Endothelial cell of umbilical vein (primary cell): Measurements from ENCODE around the gene BLOC1S3. TPM values are rescaled to one million over a fixed set of nuclear protein-coding genes. Genes with fewer than 3 reads are reported as not detected.

ENCODE experiments used
- BruUV-seq: library from RNA; stranded (reverse); fragments of 400-500 nt; replicated peaks from 2 replicates; lab custom pipeline; 2021; lab: Mats Ljungman, UMichigan
- CTCF ChIA-PET: fragments of 300-600, 350-600 bp; sonication (Branson Sonifier 250); formaldehyde crosslinking; loops from one replicate; lab custom pipeline; 2021; ENCODE audit warnings: antibody characterized with exemption, inconsistent platforms; lab: Charles Lee
- POLR2A ChIA-PET: fragments of 300-600, 350-600 bp; sonication (Branson Sonifier 250); formaldehyde crosslinking; loops from one replicate; lab custom pipeline; 2021; ENCODE audit warnings: antibody characterized with exemption, inconsistent platforms; lab: Charles Lee
- DNase-seq: peaks from one replicate; pipeline ENCODE4 v3.0.0-alpha.2; 2011; ENCODE audit warnings: low read depth, low spot score
- FAIRE-seq: peaks from 2 replicates; lab custom pipeline; 2011; peaks lifted over from hg19 to GRCh38; lab: Jason Lieb, UNC
- H2AFZ ChIP-seq: 2 replicates; pipeline ENCODE4 v1.6.0; 2012; ENCODE audit warnings: low read depth, low read length, control low read depth, inconsistent platforms
- H3K27ac ChIP-seq: 2 replicates; pipeline ENCODE4 v1.5.1; 2011; ENCODE audit warnings: low read depth, mild to moderate bottlenecking, control low read depth, low read length, moderate library complexity; ENCODE audit not compliant: insufficient read depth
- H3K27me3 ChIP-seq, 2 experiments: 2 replicates each; pipeline versions ENCODE4 v1.6.0 to v1.6.1; 2011; ENCODE audit warnings: low read length in 2 of 2, mixed read lengths in 1 of 2; ENCODE audit not compliant: control insufficient read depth in 2 of 2, insufficient read depth in 2 of 2
- H3K36me3 ChIP-seq, 2 experiments: 2 replicates in 1 of 2; 3 replicates in 1 of 2; pipeline ENCODE4 v1.5.1; 2011; ENCODE audit warnings: low read length in 2 of 2, mild to moderate bottlenecking in 1 of 2, moderate library complexity in 1 of 2; ENCODE audit not compliant: control insufficient read depth in 2 of 2, insufficient read depth in 2 of 2; ENCODE audit errors: extremely low read depth in 1 of 2
- H3K4me1 ChIP-seq: 3 replicates; pipeline ENCODE4 v1.5.1; 2011; ENCODE audit warnings: mild to moderate bottlenecking, low read length; ENCODE audit not compliant: control insufficient read depth, insufficient read depth; ENCODE audit errors: extremely low read depth
- H3K4me2 ChIP-seq: 2 replicates; pipeline ENCODE4 v1.6.1; 2011; ENCODE audit warnings: low read length, control low read depth, mixed read lengths; ENCODE audit not compliant: insufficient read depth
- H3K4me3 ChIP-seq, 3 experiments: fragments of 200-600 bp in 1 of 3; sonication (generic), shearing (Covaris generic) in 1 of 3; replicated peaks in 1 of 3; 2 replicates each; pipeline ENCODE4 v1.5.1; 2011 to 2016; ENCODE audit warnings: control low read depth in 3 of 3, low read length in 3 of 3, mild to moderate bottlenecking in 2 of 3, inconsistent platforms in 1 of 3, low read depth in 1 of 3, moderate library complexity in 1 of 3; ENCODE audit not compliant: insufficient read depth in 1 of 3
- H3K79me2 ChIP-seq: 2 replicates; pipeline ENCODE4 v1.6.0; 2012; ENCODE audit warnings: low read length, inconsistent platforms; ENCODE audit not compliant: control insufficient read depth, insufficient read depth
- H3K9ac ChIP-seq: replicated peaks from 2 replicates; pipeline ENCODE3; 2011; ENCODE audit warnings: low read length, control low read depth; ENCODE audit not compliant: insufficient read depth; ENCODE audit errors: extremely low read depth
- H3K9me1 ChIP-seq: replicated peaks from 3 replicates; pipeline ENCODE4 v1.6.0; 2011; ENCODE audit warnings: mild to moderate bottlenecking, low read length; ENCODE audit not compliant: control insufficient read depth, insufficient read depth; ENCODE audit errors: extremely low read depth
- H3K9me3 ChIP-seq: replicated peaks from 2 replicates; pipeline ENCODE4 v1.5.1; 2012; ENCODE audit warnings: low read length, inconsistent platforms; ENCODE audit not compliant: control insufficient read depth, insufficient read depth
- H4K20me1 ChIP-seq: replicated peaks from 2 replicates; pipeline ENCODE3; 2011; ENCODE audit warnings: mild to moderate bottlenecking, low read length; ENCODE audit not compliant: control insufficient read depth, insufficient read depth; ENCODE audit errors: extremely low read depth
- FOS ChIP-seq: IDR thresholded peaks from 2 replicates; pipeline ENCODE4 v1.6.1; 2011; ENCODE audit warnings: mild to moderate bottlenecking, low read length, moderate library complexity, borderline replicate concordance; ENCODE audit not compliant: insufficient read depth
- JUN ChIP-seq: IDR thresholded peaks from 2 replicates; pipeline ENCODE4 v1.6.1; 2011; ENCODE audit warnings: borderline replicate concordance, low read depth; ENCODE audit not compliant: insufficient read length, insufficient read depth
- MYC ChIP-seq: IDR thresholded peaks from one replicate; pipeline ENCODE4 v1.6.1; 2011; ENCODE audit warnings: mild to moderate bottlenecking, low read depth, low read length
- POLR2A ChIP-seq: IDR thresholded peaks from 2 replicates; pipeline ENCODE4 v1.6.1; 2012; ENCODE audit warnings: low read depth, mild to moderate bottlenecking, control low read depth, low read length
- dilution Hi-C: fragments of 300-500 bp; cut with MboI; formaldehyde crosslinking; loops from one replicate; pipeline ENCODE4 v1.15.0; 2019; ENCODE audit warnings: low sequenced_read_pairs; ENCODE audit not compliant: extremely low pct_ligation_motif_present
- intact Hi-C: fragments of 100-400 bp; cut with micrococcal nuclease; formaldehyde crosslinking; loops from one replicate; pipeline ENCODE4 v1.10.0; 2022
- polyA plus RNA-seq, 4 experiments: library from polyadenylated mRNA; depleted of rRNA in 3 of 4; stranded (reverse) in 3 of 4; unstranded in 1 of 4; fragments of >200 nt; gene quantifications; 2 replicates each; pipeline versions ENCODE4 v1.2.1 to v1.2.3, GENCODE V29; 2011 to 2012; ENCODE audit warnings: missing spikeins in 1 of 4
- total RNA-seq: library from RNA; stranded (reverse); gene quantifications from 2 replicates; pipeline ENCODE4 v1.2.3, GENCODE V29; 2021
- TF ChIP-seq, protein P1 (sequence below), 2 donors: IDR thresholded peaks; 1 replicate in 1 of 2; 2 replicates in 1 of 2; pipeline ENCODE4 v1.5.1; 2011; ENCODE audit warnings: low read length in 2 of 2, mild to moderate bottlenecking in 2 of 2, moderate library complexity in 2 of 2, control low read depth in 1 of 2, inconsistent platforms in 1 of 2, low read depth in 1 of 2; ENCODE audit not compliant: insufficient read depth in 1 of 2; ENCODE audit errors: extremely low read depth in 1 of 2

The BLOC1S3 gene
- total and polyA plus RNA-seq, 2 donors (not counting 3 experiments of a cell fraction or from before 2014, with no cell fraction given): 13.6 to 17.4 TPM

DNA sequence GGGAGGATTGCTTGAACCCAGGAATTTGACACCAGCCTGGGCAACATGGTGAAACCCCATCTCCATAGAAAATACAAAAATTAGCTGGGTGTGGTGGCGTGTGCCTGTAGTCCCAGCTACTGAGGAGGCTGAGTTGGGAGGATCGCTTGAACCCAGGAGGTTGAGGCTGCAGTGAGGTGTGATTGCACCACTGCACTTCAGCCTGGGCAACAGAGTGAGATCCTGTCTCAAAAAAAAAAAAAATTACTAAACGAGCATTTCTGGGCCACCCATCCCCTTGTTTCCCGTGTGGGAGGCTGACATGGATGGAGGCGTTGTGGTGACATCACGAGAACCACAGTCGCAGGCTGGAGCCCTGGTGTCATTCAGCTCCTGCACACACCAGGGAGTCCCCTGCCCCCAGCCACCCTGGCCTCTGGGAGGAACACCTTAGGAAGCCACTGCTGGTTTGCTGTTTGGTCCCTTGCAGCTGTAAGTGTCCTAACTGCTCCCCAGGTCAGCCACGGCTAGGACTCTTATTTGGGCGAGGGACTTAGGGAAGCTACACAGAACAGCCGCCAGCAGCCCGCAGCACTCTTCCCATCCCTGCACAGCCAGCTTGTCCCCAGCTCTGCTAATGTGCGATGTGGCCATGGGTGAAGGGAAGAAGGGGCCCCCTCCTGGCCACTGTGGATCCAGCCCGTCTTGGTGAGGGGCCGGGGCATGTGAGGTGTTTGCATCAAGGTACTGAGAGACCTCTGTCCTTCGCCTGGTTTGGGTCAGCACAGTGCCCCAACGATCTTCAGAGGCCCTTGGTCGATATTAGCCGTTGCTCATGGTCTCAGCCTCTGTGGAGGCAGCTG, 30.5 kb upstream of the BLOC1S3 start:
- peaks cover 0 to 6% of the 10 kb centered on the region in 2 experiments for H3K36me3 ChIP-seq
- no peaks in the 10 kb centered on the region for H3K9me1 ChIP-seq
- H2AFZ ChIP-seq: no peak overlapping the region
- H3K27ac ChIP-seq: no peak overlapping the region
- dilution Hi-C loops: no loop called here
- DNase-seq (no peak), FAIRE-seq (no peak)
- H3K79me2 ChIP-seq: no peaks in the 10 kb centered on the region
- no peak overlapping the region for H3K4me3 ChIP-seq
- no peaks in the 10 kb centered on the region for H3K9me3 ChIP-seq
- BruUV-seq: no TSS peak
- H3K27me3 ChIP-seq: peaks cover 6 to 13% of the 10 kb centered on the region in 2 experiments
- no peaks in the 10 kb centered on the region for H4K20me1 ChIP-seq
- no peak overlapping the region for H3K4me2 ChIP-seq
- CTCF ChIA-PET: interaction anchor here (1.7 kb wide), 1 partner anchor 17 kb away, joined by 7 read pairs; no protein-coding TSS in a partner anchor
- intact Hi-C loops: no loop called here
- POLR2A ChIA-PET: no interaction called here
- peaks cover 4% of the 10 kb centered on the region for H3K4me1 ChIP-seq
- no peak overlapping the region for H3K9ac ChIP-seq
- no peak for TF ChIP-seq FOS
- no peak for TF ChIP-seq POLR2A
- TF ChIP-seq MYC: no peak
- TF ChIP-seq JUN: no peak
- TF ChIP-seq, protein P1, sequence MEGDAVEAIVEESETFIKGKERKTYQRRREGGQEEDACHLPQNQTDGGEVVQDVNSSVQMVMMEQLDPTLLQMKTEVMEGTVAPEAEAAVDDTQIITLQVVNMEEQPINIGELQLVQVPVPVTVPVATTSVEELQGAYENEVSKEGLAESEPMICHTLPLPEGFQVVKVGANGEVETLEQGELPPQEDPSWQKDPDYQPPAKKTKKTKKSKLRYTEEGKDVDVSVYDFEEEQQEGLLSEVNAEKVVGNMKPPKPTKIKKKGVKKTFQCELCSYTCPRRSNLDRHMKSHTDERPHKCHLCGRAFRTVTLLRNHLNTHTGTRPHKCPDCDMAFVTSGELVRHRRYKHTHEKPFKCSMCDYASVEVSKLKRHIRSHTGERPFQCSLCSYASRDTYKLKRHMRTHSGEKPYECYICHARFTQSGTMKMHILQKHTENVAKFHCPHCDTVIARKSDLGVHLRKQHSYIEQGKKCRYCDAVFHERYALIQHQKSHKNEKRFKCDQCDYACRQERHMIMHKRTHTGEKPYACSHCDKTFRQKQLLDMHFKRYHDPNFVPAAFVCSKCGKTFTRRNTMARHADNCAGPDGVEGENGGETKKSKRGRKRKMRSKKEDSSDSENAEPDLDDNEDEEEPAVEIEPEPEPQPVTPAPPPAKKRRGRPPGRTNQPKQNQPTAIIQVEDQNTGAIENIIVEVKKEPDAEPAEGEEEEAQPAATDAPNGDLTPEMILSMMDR (IDR thresholded peaks at IDR 0.05; ENCODE audit: extremely low read depth in 1 of 2, insufficient read depth in 1 of 2, low read depth in 1 of 2, low read length in 2 of 2): no peak
